Measurements from ENCODE around the gene DNAH8. TPM values are rescaled to one million over a fixed set of nuclear protein-coding genes. Genes with fewer than 3 reads are reported as not detected.
"Not testable (repeated sequence)": the region's sequence is repeated elsewhere in the genome, so short reads cannot be mapped to it uniquely, and the experiment has no call there.

The DNAH8 gene
- polyA plus RNA-seq, 1 donor, result 0.49 TPM

GRCh38 chr6:38909015-38909730 is 194.1 kb downstream of the DNAH8 start:
- no peak for DNase-seq

DNA sequence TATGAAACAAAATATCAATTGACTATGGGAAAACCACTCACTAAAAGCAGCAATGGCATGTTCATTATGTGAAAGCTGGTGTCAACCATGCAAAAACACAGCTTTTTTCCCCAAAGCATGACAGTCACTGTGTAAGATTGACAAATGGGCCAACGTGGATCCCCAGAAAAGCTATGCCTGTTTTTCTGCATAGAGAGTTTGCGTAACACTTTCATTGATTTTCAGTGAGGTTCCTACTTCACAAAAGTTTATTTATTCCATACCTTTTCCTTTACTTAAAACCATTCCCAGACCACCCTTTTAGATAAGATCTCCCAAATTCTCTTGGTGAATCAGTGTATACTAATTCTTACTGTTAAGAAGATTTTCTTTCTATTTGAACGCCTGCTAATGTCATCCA is 195.1 kb downstream of the DNAH8 start:
- DNase-seq, result no peak

DNA sequence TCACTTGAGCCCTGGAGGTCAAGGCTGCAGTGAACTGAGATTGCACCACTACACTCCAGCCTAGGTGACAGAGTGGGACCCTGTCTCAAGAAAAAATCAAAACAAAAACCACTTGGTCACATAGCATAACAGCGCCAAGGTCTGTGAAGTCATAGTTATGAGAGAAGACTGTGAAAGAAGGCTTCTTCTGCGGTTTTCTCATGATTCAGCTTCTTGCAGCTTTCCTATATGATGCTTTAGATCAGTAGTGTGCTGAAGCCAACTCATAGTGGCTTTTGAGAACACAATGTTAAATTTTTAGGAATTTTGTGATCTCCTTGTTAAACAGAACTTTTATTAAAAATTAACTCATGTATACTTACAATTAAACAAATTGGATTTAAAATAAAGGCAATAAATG is 197.3 kb downstream of the DNAH8 start:
- DNase-seq, result no peak

GRCh38 chr6:38915205-38915925 is 200.3 kb downstream of the DNAH8 start:
- no peak for DNase-seq

DNA sequence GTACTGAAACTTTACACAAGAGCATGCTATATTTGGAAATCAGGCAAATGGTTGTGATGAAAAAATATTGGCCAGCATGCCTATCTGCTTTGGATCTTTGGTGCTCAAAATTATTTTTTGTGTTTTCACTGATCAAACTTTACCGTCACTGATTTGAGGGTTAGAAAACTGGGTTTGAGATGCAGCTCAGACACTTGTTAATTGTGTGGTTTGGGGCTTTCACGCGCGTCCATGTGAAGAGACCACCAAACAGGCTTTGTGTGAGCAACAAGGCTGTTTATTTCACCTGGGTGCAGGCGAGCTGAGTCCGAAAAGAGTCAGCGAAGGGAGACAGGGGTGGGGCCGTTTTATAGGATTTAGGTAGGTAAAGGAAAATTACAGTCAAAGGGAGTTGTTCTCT is 206.4 kb downstream of the DNAH8 start:
- DNase-seq, result not testable (repeated sequence)

- no peak for DNase-seq
These were observed 209.8 kb downstream of the DNAH8 start for GRCh38 chr6:38924791-38925509.

DNA sequence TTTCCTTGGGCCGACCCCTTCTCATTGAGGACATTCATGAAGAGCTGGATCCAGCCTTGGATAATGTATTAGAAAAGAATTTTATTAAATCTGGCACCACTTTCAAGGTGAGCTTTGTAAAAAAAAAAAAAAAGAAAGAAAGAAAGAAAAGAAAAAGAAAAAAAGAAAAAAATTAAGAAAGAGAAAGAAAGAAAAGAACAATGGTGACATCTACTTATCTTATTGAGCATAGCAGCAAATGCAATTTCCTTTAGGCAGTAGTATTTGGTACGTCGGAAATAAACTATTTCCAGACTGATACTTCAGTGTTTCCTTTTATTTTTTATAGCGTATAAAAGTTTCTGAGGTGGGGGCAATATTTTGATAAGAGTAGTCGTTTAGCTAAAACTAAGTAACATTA is 214.4 kb downstream of the DNAH8 start:
- DNase-seq, result no peak

GRCh38 chr6:38933426-38933825 is 218.3 kb downstream of the DNAH8 start:
- no peak for DNase-seq

DNA sequence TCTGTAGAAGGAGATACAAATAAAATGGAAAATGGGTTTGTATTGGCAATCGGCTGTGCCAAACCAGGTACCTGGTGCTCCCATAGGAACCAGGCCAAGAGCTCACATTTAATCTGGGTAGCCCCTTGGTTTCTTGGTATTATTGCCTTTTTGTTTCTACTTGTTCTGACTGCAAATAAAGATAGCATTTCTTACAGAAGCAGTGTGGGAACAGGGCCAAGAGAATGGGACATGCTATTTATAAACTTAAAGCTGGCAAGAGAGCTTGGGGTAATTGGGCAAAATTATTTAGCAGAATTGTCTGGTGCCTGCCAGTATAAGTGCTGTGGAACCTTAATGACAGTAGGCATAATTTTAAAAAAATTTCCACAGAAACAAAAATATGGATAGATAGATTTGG is 219.9 kb downstream of the DNAH8 start:
- no peak for DNase-seq

DNA sequence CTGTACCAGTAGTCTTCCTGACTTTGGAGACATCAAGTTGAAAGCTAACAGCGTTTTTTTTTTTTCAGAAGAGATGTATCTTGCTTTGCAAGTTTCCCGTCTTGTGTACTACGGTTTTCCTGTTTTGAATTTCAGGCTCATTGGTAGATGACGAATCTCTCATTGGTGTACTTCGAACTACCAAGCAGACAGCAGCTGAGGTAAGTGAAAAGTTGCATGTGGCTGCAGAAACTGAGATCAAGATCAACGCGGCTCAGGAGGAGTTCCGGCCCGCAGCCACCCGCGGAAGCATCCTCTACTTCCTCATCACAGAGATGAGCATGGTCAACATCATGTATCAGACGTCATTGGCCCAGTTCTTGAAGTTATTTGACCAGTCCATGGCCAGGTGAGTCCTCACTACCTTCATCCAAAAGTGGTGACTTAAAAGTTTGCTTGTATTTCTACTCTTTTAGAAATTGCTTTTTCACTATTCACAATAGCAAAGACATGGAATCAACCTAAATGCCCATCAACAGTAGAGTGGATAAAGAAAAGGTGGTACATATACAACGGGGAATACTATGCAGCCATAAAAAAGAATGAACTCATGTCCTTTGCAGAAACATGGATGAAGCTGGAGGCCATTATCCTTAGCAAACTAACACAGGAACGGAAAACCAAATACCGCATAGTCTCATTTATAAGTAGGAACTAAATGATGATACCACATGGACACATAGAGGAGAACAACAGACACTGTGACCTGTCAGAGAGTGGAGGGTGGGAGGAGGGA is 222.9 kb downstream of the DNAH8 start:
- DNase-seq, result no peak

- DNase-seq, result no peak
These were observed 223.6 kb downstream of the DNAH8 start for GRCh38 chr6:38938741-38939140.

GRCh38 chr6:38942442-38942841 is 227.3 kb downstream of the DNAH8 start:
- DNase-seq, result no peak

DNA sequence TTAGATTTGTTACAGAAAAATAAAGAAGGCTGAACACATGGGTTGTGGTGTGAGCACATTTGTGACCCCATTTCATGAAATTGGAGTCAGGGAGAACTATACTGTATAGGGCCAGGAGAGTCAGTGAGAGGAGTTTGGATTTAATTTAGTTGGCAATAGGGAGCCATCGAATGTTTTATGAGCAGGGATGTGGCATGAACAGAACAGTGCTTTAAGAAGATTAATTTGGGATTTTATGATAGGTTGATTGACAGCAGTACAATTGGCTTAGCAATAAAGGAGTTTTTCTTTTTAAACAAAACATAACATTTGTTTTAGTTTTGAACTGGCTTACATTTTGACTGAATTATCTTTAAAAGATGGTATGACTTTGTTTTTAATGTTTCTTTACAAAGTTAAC is 227.9 kb downstream of the DNAH8 start:
- DNase-seq, result no peak

DNA sequence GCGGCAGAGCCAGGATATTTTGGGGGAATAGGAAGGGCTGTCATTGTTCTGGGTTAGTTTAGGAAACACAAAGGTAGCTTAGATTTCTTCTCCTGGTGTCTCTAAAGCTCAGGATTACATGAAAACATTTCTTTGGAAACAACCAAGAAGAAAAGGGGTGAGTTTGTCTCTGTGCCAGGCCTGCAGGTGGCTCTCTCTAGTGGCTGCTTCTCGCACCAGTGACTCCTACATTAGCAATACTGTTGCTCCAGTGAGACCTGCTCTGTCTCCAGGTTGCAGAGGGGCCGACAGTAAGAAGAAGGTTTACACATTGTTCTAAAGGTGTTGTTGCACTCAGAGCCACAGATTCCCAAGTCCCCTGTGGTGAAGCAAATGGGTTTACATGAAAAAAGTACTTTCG is 228.9 kb downstream of the DNAH8 start:
- DNase-seq, result no peak

- DNase-seq, result no peak
These were observed 229.7 kb downstream of the DNAH8 start for GRCh38 chr6:38944655-38945279.

GRCh38 chr6:38955861-38956260 is 240.8 kb downstream of the DNAH8 start:
- DNase-seq, result no peak

- DNase-seq, result no peak
These were observed 242.3 kb downstream of the DNAH8 start for GRCh38 chr6:38957426-38957825.

- DNase-seq, result no peak
These were observed 244.0 kb downstream of the DNAH8 start for GRCh38 chr6:38959138-38959537.

- no peak for DNase-seq
These were observed 253.6 kb downstream of the DNAH8 start for GRCh38 chr6:38968702-38969149.

DNA sequence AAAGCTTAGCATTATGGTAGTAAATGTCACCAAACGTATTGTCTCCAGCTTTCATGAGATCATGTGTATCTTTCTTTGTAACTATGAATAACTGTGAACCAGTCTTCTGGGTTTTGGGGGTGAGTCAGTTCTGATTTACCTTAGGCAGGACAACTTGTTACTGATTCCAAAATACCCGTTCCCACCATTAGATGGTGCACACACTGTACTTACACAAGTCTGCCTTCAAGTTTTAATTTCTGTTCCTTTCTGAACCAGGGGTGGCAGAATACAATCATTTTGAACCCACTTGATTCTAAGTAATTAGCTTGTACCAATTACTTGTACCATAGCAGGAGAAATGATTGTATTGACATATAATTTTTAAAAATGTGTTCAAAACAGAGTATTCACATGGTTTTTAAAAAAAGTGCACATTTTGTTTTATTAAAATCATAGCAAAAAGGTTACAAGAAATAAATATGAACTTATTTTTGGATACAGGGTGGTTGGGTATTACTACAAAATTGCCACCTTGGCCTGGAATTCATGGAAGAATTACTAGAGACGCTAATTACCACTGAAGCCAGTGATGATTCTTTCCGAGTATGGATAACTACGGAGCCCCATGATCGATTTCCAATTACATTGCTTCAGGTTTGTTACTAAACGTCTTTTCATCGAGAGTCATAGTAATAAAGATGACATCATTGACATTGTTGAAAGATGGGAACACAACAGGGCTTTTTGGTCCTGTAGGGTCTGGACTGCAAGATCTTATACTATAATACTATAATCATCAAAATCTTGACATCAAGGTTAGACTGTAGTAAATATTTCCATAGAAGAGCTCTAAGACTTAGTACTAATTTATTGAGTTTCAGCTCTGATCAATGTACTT is 258.3 kb downstream of the DNAH8 start:
- peak; percentile 29 for DNase-seq

All from hindlimb muscle (tissue), 1 donor.